Head of caudate nucleus (tissue), 42 donors: Measurements from ENCODE around the gene MORN2.

Experiments
- DNase-seq, 42 donors: peaks; one replicate each; pipeline versions ENCODE4 v3.0.0 to v3.0.0-alpha.2; 2020 to 2021; ENCODE audit warnings: mixed read lengths in 7 of 42
- intact Hi-C: fragments of 100-400 bp; cut with DNase I; formaldehyde crosslinking; loops from one replicate; pipeline ENCODE4 v1.15.0; 2022

Gene MORN2

DNA sequence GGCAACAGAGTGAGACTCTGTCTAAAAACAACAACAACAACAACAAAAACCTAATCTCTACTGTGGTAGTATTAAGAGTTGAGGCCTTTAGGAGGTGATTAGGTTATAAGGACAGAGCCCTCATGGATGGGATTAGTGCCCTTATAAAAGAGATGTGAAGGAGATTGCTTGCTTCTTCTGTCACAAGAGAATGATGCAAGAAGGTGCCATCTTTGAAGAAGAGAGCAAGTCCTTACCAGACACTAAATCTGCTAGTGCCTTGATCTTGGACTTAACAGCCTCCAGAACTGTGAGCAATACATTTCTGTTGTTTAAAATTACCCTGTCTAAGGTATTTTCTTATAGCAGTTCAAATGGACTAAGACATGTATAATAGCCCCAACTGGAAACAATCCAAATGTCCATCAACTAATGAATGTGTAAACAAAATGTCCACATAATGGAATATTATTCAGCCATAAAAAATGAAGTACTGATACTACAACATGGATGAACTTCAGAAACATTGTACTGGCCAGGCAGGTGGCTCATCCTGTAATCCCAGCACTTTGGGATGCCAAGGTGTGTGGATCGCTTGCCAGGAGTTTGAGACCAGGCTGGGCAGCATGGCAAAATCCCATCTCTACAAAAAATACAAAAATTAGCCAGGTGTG, 12.3 kb downstream of the MORN2 start:
- intact Hi-C loops: no loop called here
- DNase-seq: no peak

DNA sequence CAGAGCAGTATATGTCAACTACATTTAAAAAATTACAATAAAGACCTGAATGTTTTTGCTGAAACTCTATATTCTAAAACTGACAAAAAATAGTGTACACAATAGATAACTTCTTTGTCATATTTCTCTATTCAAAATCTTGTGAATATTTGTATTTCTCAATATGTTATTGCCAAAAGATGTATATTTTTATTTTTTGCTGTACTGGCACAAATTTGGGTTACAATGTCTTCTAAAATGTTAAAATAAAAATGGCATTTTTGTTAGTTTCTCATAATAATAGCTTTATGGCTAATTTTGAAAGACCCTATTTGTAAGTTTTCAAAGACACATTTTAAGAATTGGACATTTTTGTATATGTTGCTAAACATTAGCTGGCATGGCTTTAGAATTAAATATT, 13.3 kb downstream of the MORN2 start:
- DNase-seq: no peak
- intact Hi-C loops: no loop called here

DNA sequence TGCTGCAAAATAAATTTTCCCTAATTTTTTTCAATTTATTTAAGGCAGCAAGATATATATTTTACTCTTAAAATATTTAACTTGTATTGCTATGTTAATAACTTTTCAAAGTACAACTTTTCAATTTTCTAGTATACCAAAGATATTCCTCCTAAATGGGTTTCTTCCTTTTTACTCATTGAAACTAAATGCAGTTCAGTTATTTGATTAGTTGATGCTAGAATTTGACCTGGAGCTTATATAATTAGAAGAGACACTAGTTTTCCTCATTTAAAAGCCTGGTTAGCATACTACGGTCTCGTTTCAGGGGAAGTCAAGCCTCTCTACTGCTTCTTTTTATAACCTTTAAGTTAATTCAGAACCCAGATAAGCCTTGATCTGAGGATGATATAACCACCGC, 13.8 kb downstream of the MORN2 start, which contains the start of gene ARHGEF33:
TSS of gene ARHGEF33 (plus strand) at position 301 of the 400 bp plus-strand sequence. CDS start 29,573 bp downstream, outside the sequence.
- intact Hi-C loops: no loop called here
- DNase-seq: no peak

DNA sequence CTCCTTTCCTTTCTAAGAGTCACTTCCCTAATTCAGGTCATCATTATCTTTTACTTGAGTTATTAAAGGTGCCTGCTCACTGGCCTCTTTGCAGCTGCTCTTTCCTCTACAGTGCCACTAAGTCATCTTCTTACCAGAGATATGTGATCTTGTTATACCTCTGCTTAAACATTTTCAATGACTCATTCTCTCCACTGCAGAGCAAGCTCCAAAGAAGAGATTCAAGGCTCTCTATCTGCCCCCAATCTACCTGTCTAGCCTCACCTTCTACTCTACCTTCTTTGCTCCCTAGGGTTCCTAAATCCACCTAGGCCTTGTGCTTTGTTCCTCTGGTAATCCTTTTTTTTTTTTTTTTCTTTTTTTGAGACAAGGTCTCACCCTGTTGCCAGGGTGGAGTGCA, 17.0 kb downstream of the MORN2 start:
- intact Hi-C loops: no loop called here
- no peak for DNase-seq

DNA sequence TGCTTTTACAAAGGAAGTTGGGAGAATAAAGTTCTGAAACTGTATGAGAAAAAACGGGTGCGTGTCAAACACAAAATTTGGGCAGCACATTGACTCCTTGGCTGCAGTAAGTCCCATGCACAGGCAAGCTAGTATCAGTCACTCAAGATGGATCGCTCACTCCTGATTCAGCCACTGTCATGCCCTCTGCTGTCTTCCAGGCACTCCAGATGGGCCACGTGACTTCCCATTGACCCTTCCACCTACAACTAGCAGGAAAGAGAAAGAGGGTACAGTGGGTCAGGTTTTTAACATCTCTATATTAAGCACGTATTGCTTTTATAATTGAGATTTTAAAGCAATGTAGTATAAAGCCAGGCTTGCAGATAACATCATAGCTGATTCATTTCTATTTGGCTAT, 22.5 kb downstream of the MORN2 start:
- intact Hi-C loops: no loop called here
- DNase-seq: no peak

DNA sequence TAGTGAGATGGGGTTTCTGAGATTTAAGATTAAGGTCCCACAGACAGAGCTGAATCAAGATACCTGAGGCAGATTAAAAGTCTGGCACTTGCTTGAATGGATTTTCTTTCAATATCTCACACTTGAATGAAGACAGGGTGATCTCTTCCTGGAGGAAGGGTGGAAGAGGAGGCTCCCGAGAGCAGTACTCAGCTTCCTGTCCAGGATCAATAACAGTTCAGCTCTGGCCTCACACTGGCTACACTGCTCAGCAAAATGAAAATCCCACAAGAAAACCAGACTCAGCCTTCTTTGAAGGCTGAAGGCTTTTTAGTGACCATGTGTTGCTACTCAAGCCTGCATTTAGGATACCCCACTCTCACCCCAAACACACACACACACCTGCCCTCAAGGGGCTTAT, 24.9 kb downstream of the MORN2 start:
- intact Hi-C loops: no loop called here

DNA sequence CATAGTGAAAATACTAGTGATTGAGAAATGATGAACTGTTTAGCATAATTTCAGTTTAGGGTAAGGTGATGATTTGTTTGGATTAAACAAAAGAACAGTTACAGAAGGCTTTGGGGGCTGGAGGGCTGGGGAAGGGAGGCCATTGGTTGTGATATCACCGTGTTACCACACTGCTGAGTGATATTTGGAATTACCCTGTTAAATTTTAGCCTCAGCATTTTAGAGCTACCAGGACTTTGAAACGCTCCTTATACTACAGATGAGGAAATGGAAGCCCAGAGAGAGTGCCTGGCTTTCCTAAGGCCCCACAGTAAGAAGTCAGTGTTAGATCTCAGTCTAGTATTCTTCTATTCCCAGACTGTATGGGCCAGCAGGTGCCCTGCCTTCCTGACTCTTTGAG, 29.5 kb downstream of the MORN2 start:
- no peak for DNase-seq
- intact Hi-C loops: no loop called here

More for the DNA sequence above, 24.9 kb downstream of the MORN2 start:
- no peak for DNase-seq

DNA sequence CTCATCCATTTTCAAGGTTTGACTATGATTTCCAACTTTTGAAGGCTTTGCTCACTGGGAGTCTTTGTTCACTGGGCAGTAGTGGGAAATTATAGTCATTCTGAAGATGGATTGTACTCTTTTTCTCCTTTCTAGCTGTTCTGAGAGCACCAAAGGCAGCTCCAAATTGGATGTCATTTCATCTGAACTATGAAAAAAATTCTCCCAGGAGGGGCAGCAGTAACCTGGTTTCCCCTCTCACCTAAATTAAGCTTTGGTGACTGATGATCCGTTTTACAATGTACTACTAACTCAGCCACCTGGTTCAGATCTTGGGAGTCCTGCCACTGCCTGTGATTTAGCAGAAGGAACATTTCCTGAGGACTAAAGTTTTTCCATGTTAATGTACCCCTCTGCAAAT, 31.5 kb downstream of the MORN2 start:
- intact Hi-C loops: no loop called here
- DNase-seq: no peak

DNA sequence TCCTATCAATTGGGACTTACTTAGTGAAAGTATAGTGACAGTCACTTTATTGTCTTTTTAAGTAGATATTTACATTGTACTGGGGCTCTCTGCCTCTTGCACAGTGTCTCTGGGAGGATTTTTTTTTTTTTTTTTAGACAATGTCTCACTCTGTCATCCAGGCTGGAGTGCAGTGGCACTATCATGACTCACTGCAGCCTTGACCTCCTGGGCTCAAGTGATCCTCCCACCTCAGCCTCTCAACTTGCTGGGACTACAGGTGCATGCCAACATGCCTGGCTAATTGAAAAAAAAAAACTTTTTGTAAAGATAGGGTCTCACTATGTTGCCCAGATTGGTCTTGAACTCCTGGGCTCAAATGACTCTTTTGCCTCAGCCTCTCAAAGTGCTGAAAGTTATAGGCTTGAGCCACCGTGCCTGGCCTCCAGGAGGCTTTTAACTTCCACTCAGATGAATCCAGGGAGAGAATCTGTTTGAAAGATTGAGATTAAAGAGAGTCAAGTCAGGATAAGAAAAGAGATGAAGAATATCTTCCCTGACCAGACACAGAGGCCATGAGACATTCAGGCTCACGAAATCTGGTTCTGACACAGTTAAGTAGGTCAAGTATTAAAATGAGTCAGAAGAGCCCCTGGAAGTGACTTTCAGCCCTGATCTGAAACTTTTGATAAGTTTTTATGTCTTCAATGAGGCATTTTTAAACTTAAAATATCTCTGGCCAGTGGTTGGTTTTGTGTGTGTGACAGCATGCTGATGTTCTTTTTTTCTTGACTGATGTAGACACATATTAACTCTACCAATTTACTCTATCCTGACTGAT, 32.2 kb downstream of the MORN2 start:
- DNase-seq: no peak
- intact Hi-C loops: no loop called here

DNA sequence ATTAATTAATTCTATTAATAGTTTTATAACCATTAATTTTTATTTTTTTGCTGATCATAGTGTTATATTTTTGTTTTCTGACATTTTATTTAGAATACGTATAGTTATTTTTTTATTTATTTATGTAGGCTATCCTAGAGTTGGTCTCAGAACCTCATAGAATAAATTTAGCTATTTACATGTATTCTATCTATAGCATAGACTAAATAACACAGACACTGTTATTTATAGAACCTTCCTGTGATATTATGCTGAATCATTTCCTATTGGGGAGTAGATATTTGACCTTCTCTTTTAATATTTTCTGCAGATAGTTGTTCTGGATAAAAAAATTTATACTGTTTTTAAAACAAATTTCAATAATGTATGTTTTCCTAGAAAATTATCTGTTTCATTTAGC, 34.1 kb downstream of the MORN2 start:
- no peak for DNase-seq
- intact Hi-C loops: no loop called here

DNA sequence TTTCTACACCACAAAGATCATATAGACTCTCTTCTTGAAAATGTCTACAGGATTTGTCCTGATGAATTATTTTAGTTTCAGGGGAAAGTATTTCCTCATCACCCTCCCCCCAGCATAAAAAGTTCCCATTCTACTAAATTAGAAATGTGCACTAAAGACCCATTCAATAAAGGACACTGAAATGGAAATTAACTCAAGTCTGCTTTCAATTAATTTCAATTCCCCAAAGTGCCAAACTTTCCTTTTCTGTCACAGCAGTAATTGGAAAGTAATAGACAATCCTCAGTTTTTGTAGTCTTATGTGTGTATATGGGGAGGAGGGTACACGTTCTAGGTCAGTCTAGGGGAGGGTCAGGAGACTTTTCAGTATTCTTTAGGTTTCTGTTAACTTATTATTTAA, 35.4 kb downstream of the MORN2 start:
- DNase-seq: no peak
- intact Hi-C loops: no loop called here

DNA sequence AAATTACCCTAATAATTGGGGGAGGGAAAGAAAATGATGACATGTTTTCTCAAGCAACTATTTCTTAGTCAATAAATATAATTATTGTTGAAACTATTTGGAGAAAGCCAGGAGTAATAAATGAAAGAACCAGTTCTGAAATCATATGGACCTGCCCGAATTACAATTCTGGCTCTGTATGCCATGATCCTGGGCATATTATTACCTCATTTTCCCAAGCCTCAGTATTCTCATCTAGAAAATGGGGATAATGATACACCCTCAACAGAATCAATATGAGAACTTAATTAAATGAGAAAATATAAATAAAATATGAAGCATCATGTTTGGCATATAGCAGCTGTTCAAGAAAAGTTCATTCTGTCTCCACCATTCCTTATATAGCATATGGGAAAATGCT, 36.8 kb downstream of the MORN2 start:
- no peak for DNase-seq
- intact Hi-C loops: no loop called here

DNA sequence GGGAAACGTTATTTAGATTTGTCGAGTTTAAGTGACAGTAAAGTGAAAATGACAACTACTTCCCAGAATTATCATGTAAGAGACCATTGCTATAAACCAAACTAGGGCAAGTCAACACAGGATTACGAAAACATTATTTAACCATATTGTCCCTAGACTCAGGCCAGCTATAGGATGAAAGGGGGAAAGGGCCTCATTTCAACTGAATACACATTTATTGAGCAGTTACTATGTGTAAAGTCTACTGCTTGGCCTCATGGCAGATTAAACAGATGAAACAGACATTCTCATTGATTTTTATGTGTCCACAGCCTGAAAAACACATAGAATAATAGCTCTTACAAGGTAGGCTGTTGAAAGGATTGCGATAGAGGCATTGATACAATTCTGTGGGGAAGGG, 46.6 kb downstream of the MORN2 start:
- no peak for DNase-seq
- intact Hi-C loops: no loop called here

DNA sequence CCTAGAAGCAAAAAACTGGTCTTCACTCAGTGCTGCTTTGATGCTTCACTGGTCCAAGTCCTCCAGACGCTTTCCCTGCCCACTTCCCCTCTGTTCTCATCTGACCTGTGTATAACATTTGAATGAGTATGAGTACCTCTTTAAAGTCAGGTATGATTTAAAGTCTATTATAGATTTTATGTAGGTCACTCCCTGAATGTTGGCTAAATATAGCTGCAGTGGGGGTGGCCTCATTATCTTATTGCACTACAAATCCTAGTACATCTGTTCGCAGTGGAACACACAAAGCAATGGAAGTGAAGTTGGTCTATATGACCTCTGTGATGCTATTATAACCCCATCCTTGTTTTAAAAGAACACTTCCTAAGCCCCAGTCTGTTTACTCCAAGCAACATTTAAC, 47.1 kb downstream of the MORN2 start:
- intact Hi-C loops: no loop called here
- DNase-seq: peak in 25 of 42 donors; percentile 2 to 75 (median 38)

DNA sequence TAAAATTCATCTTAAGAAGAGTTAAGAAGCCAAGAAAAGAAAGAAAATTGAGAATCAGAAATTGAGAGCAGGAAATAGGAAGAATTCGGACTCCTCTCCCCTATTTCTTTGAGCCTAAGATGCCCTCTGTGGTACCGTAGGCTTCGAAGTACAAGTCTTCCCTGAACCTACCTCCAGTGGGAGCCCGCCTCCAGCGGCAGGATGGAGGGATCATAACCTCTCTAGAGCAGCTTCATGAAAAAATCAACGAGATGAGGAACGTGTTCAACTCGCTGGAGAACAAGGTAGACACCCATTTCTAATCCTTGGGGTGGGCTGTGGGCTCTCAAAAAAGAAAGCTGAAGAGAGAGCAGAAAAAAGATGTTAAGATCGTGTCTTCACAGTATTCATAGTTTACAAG, 50.2 kb downstream of the MORN2 start:
- no peak for DNase-seq
- intact Hi-C loops: no loop called here

DNA sequence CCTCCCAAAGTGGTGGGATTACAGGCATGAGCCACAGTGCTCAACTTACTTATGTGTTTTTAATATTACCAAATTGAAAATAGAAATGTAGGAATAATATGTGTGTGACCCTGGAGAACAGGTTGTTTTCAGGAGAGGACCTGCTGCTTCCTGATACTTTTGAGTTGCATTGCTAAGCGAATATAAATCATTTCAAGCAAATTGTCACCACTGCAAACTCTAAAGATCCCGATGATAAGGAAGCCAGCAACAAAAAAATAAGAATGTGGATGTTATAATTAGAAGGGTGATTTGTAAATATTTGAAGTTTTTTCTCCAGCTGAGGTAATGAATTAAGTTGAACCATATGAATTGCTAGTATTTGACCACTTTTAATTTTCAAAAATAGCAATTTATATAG, 54.8 kb downstream of the MORN2 start:
- intact Hi-C loops: no loop called here
- no peak for DNase-seq
